Duodenal mucosa (tissue), 2 donors: Measurements from ENCODE around the gene MPST.

ENCODE experiments used
- H3K27ac ChIP-seq: one replicate; pipeline ENCODE4 v1.7.0; 2013; ENCODE audit warnings: low read depth, low read length
- H3K27me3 ChIP-seq, 2 donors: one replicate each; pipeline ENCODE4 v1.7.0; 2013; ENCODE audit warnings: low read length in 2 of 2, control low read depth in 1 of 2; ENCODE audit not compliant: insufficient read depth in 2 of 2, control insufficient read depth in 1 of 2
- H3K36me3 ChIP-seq, 2 donors: one replicate each; pipeline ENCODE4 v1.7.0; 2013; ENCODE audit warnings: low read length in 2 of 2, control low read depth in 1 of 2; ENCODE audit not compliant: insufficient read depth in 2 of 2, control insufficient read depth in 1 of 2
- H3K4me1 ChIP-seq, 2 donors: one replicate each; pipeline ENCODE4 v1.7.0; 2013; ENCODE audit warnings: low read length in 2 of 2, control low read depth in 1 of 2; ENCODE audit not compliant: insufficient read depth in 2 of 2, control insufficient read depth in 1 of 2
- H3K4me3 ChIP-seq, 2 donors: one replicate each; pipeline ENCODE4 v1.7.0; 2013; ENCODE audit warnings: low read length in 2 of 2, low read depth in 1 of 2
- H3K9ac ChIP-seq, 2 donors: one replicate each; pipeline ENCODE4 v1.7.0; 2013; ENCODE audit warnings: low read length in 2 of 2, low read depth in 1 of 2
- H3K9me3 ChIP-seq, 2 donors: one replicate each; pipeline ENCODE4 v1.7.0; 2013; ENCODE audit warnings: low read length in 2 of 2, control low read depth in 1 of 2; ENCODE audit not compliant: control insufficient read depth in 1 of 2

The MPST gene

DNA sequence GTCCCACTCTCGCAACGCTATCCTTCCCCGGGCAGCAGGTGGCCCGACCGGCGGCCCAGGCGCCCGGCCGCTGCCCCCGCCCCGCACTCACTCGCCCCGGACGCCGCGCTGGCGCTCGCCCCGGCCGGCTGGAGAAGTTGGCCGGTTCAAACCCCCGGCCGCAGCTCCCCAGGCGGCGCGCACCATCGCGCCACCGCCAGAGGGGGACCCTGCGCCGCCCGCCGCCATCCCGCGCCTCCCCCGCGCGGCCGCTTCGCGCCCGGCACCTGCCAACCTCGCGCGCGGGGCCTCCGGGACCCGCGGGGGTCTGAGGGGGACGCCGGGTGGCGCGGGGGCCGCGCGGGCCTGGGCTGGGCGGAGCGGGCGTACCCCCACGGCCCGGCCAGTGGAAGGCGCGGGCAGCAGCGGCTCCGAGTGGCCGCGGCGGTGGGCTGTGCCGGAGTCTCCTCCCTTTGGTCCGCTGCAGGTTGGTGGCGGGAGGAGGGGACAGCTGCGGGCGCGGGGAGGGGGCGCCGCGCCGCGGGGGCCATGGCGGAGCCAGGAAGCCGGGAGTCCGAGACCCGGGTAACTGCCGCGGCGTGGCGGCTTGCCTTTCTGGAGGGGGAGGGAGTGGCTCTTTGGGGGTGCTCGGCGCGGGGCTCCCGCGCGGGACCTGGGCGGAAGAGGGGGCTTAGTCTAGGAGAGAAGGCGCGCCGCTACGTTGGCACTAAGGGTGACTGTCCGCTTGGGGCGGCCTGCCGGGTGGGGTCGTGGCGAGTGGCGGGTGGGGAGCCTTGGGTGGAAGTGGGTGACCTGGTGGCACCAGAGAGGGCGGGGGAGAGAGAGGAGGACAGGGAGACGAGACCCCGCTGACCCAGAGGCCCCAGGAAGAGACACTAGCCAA, at the start of gene MPST, which contains the start of gene TST:
MPST (plus strand) TSS at position 434 of the 883 bp plus-strand sequence; CDS start at position 529, 95 bp downstream.
TST (minus strand) TSS at position 139 of the 883 bp plus-strand sequence. CDS start 715 bp downstream, outside the sequence.
- Histone ChIP-seq H3K4me1 (peaks cover 53 to 72% of the 10 kb centered on the region in 2 donors), H3K9ac (peak within 1 kb of the TSS; percentile 87 to 91), H3K27me3 (no peaks in the 10 kb centered on the region)

DNA sequence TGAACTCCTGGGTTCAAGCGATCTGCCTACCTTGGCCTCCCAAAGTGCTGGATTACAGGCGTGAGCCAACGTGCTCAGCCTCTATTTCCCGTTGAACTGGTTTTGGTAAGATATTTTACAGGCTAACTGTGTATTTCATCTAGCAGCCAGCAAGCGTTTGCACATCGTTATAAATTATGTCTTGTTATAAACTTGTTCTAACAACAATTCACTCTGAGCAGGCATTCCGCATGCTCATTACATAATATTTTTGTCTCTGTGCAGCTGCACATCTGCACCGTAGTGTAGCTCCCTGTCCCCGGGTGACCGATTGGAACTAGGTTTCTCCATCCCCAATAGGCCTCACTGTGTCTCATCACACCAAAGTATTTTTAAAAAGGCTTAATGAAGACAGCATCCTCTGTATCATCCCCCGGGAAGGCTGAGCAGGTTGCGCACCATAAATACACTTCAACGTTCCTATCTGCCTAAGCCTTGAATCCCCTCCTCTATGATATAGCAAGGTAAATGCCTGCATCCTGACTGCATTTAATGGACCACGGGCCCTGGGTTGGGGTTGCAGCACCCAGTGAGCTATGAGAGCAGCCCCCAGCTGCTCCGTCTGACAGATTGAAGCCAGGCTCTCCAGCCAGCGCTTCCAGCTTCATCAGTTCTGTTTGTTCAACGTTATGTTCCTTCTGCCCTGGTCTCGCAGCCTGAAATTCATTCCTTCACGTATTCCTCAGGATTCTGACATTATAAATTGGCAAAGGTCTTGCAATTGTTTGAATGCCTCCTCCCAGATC, 48.0 kb upstream of the MPST start:
- Histone ChIP-seq H3K9me3 (no peaks in the 10 kb centered on the region), H3K27me3 (no peaks in the 10 kb centered on the region), H3K9ac (no peak overlapping the region), H3K27ac (no peak overlapping the region), H3K4me3 (no peak overlapping the region), H3K36me3 (no peaks in the 10 kb centered on the region), H3K4me1 (no peaks in the 10 kb centered on the region)

More for the DNA sequence above, at the start of gene MPST, which contains the start of gene TST:
- H3K27ac ChIP-seq = peak within 1 kb of the TSS; percentile 90
- H3K4me3 ChIP-seq = peak within 1 kb of the TSS; percentile 91
- no peaks in the 10 kb centered on the region for H3K9me3 ChIP-seq
- peaks cover 0 to 6% of the 10 kb centered on the region in 2 donors for H3K36me3 ChIP-seq

DNA sequence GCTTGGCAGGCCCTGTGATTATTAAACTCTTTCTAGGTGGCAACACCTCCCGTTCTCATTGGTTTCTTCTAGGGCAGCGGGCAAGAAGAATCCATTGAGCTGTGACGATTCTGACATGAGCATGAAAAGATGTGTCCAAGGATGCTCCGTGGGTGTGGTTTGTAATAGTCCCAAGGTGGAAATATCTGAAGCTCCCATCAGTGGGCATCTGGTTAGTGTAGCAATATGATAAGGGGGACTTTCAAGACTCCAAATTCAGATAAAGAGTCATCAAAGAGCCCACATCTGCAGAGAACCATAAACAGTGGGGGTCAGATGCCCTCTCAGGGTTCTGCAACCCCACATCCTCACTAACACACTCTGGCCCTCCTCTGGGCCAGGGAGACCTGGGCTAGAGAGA, 42.9 kb upstream of the MPST start:
- H3K4me1 ChIP-seq = peaks cover 0 to 5% of the 10 kb centered on the region in 2 donors

DNA sequence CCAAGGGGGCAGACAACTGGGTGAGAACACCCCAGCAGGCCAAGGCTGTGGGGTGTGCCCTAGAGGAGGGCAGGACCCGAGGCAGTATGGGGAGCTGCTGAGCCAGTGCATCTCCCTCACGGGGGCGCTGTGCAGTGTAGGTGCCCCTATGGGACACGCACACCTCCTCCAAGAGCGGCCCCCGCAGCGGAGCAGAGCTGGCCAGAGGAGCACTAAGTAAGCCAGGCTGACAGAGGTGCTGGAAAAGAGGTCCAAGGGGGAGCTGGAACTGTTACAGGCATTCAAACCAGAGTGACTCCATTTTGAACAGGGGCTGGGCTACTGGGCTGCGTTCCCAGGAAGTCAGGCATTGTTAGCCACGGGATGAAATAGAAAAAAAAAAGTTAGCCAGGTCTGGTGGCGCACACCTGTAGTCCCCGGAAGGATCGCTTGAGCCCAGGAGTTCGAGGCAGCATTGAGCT, 42.1 kb upstream of the MPST start:
- Histone ChIP-seq H3K4me1 (peaks cover 0 to 5% of the 10 kb centered on the region in 2 donors), H3K9ac (peak overlapping the region; percentile 33 to 53), H3K4me3 (peak overlapping the region; percentile 62 to 68), H3K27ac (no peak overlapping the region), H3K36me3 (no peaks in the 10 kb centered on the region), H3K9me3 (no peaks in the 10 kb centered on the region), H3K27me3 (peaks cover 0 to 5% of the 10 kb centered on the region in 2 donors)

More for the DNA sequence above, 42.9 kb upstream of the MPST start:
- no peaks in the 10 kb centered on the region for H3K36me3 ChIP-seq
- H3K4me3 ChIP-seq = no peak overlapping the region
- H3K9ac ChIP-seq = no peak overlapping the region
- no peaks in the 10 kb centered on the region for H3K9me3 ChIP-seq
- no peak overlapping the region for H3K27ac ChIP-seq
- no peaks in the 10 kb centered on the region for H3K27me3 ChIP-seq

DNA sequence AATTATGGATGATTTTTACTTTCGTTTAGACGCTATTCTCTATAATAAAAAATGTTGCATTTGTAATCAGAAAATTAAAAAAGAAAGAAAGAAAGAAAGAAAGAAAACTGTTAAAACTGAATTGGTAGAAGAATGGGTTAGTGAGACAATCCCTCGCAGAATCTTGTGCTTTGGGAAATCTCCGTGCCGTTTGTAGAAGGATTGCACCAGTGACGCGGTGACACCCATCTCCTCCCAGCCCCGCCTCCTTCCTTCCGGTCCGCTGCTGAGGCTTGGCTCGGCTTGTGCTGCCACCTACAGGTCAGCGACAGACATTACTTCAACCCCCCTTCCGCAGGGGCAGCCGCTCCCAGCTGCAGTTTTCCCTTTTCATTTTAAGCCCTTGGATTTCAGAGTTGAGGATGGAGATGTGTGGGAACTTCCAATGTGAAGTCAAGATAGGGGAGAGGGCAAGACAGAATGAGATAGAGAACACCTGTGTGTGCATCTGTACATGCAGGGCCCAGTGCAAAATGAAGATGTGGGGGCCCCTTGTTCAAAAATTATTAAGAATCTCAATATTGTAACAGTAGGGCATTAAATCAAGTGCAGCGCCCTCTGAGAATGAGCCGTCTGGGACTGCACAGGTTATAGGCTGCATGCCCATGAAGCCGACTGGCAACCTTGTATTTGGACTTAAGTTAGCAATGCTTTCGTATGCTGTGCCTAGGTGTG, 41.4 kb upstream of the MPST start:
- Histone ChIP-seq H3K4me1 (peaks cover 0 to 5% of the 10 kb centered on the region in 2 donors), H3K9me3 (no peaks in the 10 kb centered on the region), H3K4me3 (peak overlapping the region; percentile 62 to 68), H3K27me3 (peaks cover 0 to 10% of the 10 kb centered on the region in 2 donors), H3K27ac (no peak overlapping the region), H3K36me3 (no peaks in the 10 kb centered on the region), H3K9ac (peak overlapping the region; percentile 33 to 53)

DNA sequence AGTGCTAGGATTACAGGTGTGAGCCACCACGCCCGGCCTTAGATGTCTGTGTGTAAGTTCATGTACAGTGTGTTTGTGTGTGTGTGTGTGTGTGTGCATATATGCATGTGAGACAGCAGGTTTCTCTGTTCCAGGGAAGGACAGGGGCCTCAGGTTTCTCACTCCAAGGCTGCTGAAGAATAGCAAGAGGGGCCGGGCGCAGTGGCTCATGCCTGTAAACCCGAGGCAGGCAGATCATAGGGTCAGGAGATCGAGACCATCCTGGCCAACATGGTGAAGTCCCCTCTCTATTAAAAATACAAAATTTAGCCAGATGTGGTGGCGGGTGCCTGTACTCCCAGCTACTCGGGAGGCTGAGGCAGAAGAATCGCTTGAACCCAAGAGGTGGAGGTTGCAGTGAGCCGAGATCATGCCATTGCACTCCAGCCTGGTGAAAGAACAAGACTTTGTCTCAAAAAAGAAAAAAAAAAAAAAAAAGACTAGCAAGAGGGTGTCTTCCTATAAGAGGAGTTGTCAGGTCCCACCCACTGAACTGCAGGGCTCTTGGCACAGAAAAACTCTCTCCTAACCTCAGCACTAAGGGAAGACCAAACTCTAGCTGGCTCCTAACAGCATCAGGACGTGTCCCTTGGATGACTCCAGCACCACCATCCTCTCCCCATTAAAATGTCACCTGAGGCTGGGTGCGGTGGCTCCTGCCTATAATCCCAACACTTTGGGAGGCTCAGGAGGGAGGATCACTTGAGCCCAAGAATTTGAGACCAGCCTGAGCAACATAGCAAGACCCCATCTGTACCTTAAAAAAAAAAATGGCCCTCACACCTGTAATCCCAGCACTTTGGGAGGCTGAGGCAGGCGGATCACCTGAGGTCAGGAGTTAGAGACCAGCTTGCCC, 40.3 kb upstream of the MPST start:
- no peaks in the 10 kb centered on the region for H3K9me3 ChIP-seq

DNA sequence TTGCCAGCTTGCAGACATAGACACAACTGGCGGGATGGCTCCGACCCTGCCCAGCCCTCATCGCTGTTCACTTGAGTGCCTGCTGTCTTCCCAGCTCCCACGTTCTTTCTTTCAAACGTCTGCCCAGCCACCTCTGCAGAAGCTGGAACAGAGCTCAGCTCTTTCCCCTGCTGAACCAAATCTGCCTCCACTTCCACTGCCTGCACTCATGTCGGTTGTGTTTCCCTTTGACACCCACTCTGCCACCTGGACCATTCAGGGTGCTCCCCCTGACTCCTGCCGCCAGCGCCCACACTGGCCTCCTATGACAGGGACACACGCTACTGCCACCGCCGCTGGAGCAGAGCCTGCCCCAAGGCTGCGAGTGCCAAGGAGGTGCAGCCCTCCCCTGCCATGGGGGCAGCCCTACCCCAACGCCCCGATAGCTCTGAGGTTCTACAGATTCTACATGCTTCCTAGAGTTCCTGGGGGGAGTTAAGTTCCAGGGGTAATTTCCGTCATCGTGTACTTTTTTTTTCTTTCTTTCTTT, 38.2 kb upstream of the MPST start:
- Histone ChIP-seq H3K36me3 (no peaks in the 10 kb centered on the region), H3K4me3 (no peak overlapping the region), H3K27me3 (peaks cover 0 to 10% of the 10 kb centered on the region in 2 donors), H3K9ac (no peak overlapping the region), H3K4me1 (peaks cover 0 to 5% of the 10 kb centered on the region in 2 donors), H3K9me3 (peaks cover 6 to 8% of the 10 kb centered on the region in 2 donors), H3K27ac (no peak overlapping the region)

More for the DNA sequence above, 40.3 kb upstream of the MPST start:
- Histone ChIP-seq H3K4me1 (peaks cover 0 to 5% of the 10 kb centered on the region in 2 donors), H3K27ac (no peak overlapping the region), H3K27me3 (peaks cover 0 to 10% of the 10 kb centered on the region in 2 donors), H3K36me3 (no peaks in the 10 kb centered on the region), H3K4me3 (no peak overlapping the region), H3K9ac (no peak overlapping the region)

DNA sequence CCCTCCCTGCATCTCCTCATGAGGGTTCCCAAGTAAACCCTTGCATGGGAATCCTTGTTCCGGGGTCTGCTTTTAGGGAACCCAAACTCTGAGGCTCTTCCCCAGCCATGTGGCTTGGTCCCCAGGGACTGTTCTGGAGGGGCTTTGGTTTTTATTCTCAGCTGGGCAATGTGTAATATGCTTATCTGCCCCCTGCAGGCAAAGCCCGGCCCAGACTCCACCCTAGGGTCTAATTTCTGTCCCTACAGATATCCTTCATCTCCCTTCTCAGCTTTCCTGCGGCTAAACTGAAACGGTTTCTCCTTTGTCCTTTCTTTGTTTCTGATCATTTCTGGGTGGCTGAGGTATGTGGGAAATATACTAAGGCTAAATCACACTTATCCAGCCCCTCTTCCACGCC, 37.4 kb upstream of the MPST start:
- H3K4me3 ChIP-seq = no peak overlapping the region
- peaks cover 0 to 10% of the 10 kb centered on the region in 2 donors for H3K27me3 ChIP-seq
- no peak overlapping the region for H3K9ac ChIP-seq
- H3K4me1 ChIP-seq = peaks cover 0 to 5% of the 10 kb centered on the region in 2 donors
- H3K9me3 ChIP-seq = peaks cover 6 to 11% of the 10 kb centered on the region in 2 donors
- no peak overlapping the region for H3K27ac ChIP-seq
- H3K36me3 ChIP-seq = no peaks in the 10 kb centered on the region
